ENCODE measurements around the gene BRSK1.

GRCh38 chr19:55240713-55241020 lies 43.1 kb upstream of the BRSK1 start:
- TF ChIP-seq POLR2A (IDR thresholded peaks at IDR 0.05; ENCODE audit: low read depth, low read length) (no peak), POLR2AphosphoS5 (IDR thresholded peaks at IDR 0.05; ENCODE audit: low read depth, low read length) (no peak), PAX5 (IDR thresholded peaks at IDR 0.05; ENCODE audit: insufficient read depth, low read length, severe bottlenecking) (no peak)

Measured in GM12891 (cell line).